Activated gamma-delta T cell treated with Interleukin-2 at 50 U/mL for 16 hours (primary cell): ENCODE results near the gene MKS1.

ENCODE experiments used
- DNase-seq: peaks from one replicate; pipeline ENCODE4 v3.0.0-alpha.2; 2020

MKS1 gene

DNA sequence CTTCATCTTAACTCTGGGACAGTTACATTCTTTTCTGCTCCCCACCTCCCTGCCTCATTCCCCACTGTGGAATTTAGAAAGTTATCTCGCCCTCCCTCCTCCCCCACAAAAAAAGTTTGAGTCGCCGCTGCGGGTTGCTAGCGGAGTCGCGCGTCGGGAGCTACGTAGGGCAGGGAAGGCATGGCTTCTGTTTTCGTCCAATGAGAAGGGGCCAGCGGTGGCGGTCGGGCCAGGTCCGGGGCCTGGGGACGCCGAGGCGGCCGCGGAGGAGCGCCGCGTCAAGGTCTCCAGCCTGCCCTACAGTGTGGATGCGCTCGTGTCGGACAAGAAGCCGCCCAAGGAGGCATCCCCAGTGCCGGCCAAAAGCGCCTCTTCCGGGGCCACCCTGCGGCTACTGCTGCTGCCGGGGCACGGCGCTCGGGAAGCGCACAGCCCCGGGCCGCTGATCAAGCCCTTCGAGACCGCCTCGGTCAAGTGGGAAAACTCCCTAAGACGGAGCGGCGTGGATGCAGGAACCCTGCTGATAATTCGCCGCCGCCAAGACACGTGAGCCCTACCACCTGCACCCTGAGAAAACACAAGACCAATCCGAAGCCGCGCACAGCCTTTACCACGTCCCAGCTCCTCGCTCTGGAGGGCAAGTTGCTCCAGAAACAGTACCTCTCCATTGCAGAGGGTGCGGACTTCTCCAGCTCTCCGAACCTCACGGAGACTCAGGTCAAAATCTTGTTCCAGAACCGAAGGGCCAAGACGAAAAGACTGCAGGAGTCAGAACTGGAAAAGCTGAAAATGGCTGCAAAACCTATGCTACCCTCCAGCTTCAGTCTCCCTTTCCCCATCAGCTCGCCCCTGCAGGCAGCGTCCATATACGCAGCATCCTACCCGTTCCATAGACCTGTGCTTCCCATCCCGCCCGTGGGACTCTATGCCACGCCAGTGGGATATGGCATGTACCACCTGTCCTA lies 61.9 kb downstream of the MKS1 start:
- peak; percentile 42 for DNase-seq
